GM12892 (cell line): ENCODE results near the gene LHFPL6. TPM values are rescaled to one million over a fixed set of nuclear protein-coding genes. Genes with fewer than 3 reads are reported as not detected.

Source experiments
- DNase-seq: peaks from one replicate; pipeline ENCODE4 v3.0.0; 2011; ENCODE audit not compliant: insufficient read length
- FAIRE-seq: peaks from 2 replicates; lab custom pipeline; 2011; peaks lifted over from hg19 to GRCh38; lab: Jason Lieb, UNC
- POLR2A ChIP-seq: IDR thresholded peaks from 2 replicates; pipeline ENCODE4 v1.6.1; 2011; ENCODE audit warnings: low read depth, low read length, control low read depth
- POLR2AphosphoS5 ChIP-seq: IDR thresholded peaks from 2 replicates; pipeline ENCODE4 v1.6.1; 2011; ENCODE audit warnings: low read depth, low read length, control low read depth
- TAF1 ChIP-seq: IDR thresholded peaks from 2 replicates; pipeline ENCODE4 v1.6.1; 2011; ENCODE audit warnings: low read depth, mild to moderate bottlenecking, control low read depth, low read length, borderline replicate concordance
- polyA plus RNA-seq: library from polyadenylated mRNA; unstranded; fragments of >200 nt; gene quantifications from one replicate; pipeline ENCODE4 v1.2.1, GENCODE V29; 2012; ENCODE audit warnings: missing spikeins, inconsistent platforms; ENCODE audit not compliant: missing spikeins

Gene LHFPL6
- 2.7 TPM for polyA plus RNA-seq

- TF ChIP-seq POLR2A: peak; percentile 37; the same call in 1 of the 2 replicates
- no peak for TF ChIP-seq TAF1
- peak; percentile 61 for DNase-seq
- peak; percentile 95 for FAIRE-seq
Observed at GRCh38 chr13:39602614-39603366, at the start of gene LHFPL6. Gene LHFPL6 (minus strand): TSS chr13:39603193.

GRCh38 chr13:39646122-39646521 lies 43.1 kb upstream of the LHFPL6 start:
- no peak for DNase-seq
- TF ChIP-seq POLR2A (no peak), POLR2AphosphoS5 (no peak), TAF1 (no peak)
- FAIRE-seq: no peak

- no peak for TF ChIP-seq POLR2AphosphoS5
- TF ChIP-seq POLR2A: no peak
- no peak for TF ChIP-seq TAF1
- no peak for FAIRE-seq
- DNase-seq: no peak
Observed at GRCh38 chr13:39641645-39642044, 38.7 kb upstream of the LHFPL6 start.

- DNase-seq: no peak
- TF ChIP-seq POLR2AphosphoS5: no peak
- FAIRE-seq: no peak
Observed at GRCh38 chr13:39637890-39638289, 34.9 kb upstream of the LHFPL6 start.

- no peak for DNase-seq
- no peak for FAIRE-seq
- TF ChIP-seq TAF1: no peak
- TF ChIP-seq POLR2A: no peak
- no peak for TF ChIP-seq POLR2AphosphoS5
Observed at GRCh38 chr13:39635564-39635963, 32.6 kb upstream of the LHFPL6 start.

- no peak for DNase-seq
- FAIRE-seq: no peak
- TF ChIP-seq POLR2AphosphoS5 (no peak), TAF1 (no peak), POLR2A (no peak)
Observed at GRCh38 chr13:39632994-39633393, 30.0 kb upstream of the LHFPL6 start.

GRCh38 chr13:39631307-39631706 lies 28.3 kb upstream of the LHFPL6 start:
- DNase-seq (no peak), FAIRE-seq (no peak)
- no peak for TF ChIP-seq POLR2AphosphoS5
- no peak for TF ChIP-seq TAF1
- TF ChIP-seq POLR2A: no peak

GRCh38 chr13:39623466-39623865 lies 20.5 kb upstream of the LHFPL6 start:
- no peak for FAIRE-seq
- TF ChIP-seq POLR2AphosphoS5 (no peak), TAF1 (no peak), POLR2A (no peak)
- no peak for DNase-seq

GRCh38 chr13:39618561-39618960 lies 15.6 kb upstream of the LHFPL6 start:
- TF ChIP-seq TAF1: no peak
- TF ChIP-seq POLR2AphosphoS5: no peak
- FAIRE-seq: no peak
- DNase-seq: no peak

- FAIRE-seq (peak; percentile 33), DNase-seq (peak; percentile 25)
Observed at GRCh38 chr13:39616087-39616694, 13.2 kb upstream of the LHFPL6 start.

GRCh38 chr13:39612023-39612637 lies 9.1 kb upstream of the LHFPL6 start:
- TF ChIP-seq POLR2AphosphoS5 (no peak), TAF1 (no peak), POLR2A (no peak)
- FAIRE-seq (peak; percentile 30), DNase-seq (no peak)

More at GRCh38 chr13:39616087-39616694, 13.2 kb upstream of the LHFPL6 start:
- TF ChIP-seq POLR2AphosphoS5: no peak
- no peak for TF ChIP-seq POLR2A
- TF ChIP-seq TAF1: no peak

- no peak for FAIRE-seq
- TF ChIP-seq POLR2AphosphoS5: no peak
- no peak for TF ChIP-seq POLR2A
- TF ChIP-seq TAF1: no peak
- no peak for DNase-seq
Observed at GRCh38 chr13:39607876-39608275, 4.9 kb upstream of the LHFPL6 start.
